Panc1 (cell line): ENCODE data around the gene KRT85. TPM values are rescaled to one million over a fixed set of nuclear protein-coding genes. Genes with fewer than 3 reads are reported as not detected.

Experiments
- ATAC-seq: fragments of 200-7000 bp; cut with Tn5 transposase; 2 replicates; pipeline ENCODE4 v1.9.1; 2020; ENCODE audit warnings: mild to moderate bottlenecking, moderate library complexity
- BruUV-seq: library from RNA; stranded (reverse); fragments of 400-500 nt; replicated peaks from 2 replicates; lab custom pipeline; 2021; lab: Mats Ljungman, UMichigan
- CTCF ChIA-PET: fragments of 300-600 bp; sonication (Branson Sonifier 250); formaldehyde crosslinking; loops from one replicate; lab custom pipeline; 2022; ENCODE audit warnings: antibody characterized with exemption; lab: Charles Lee
- POLR2A ChIA-PET: fragments of 300-600 bp; sonication (Branson Sonifier 250); formaldehyde crosslinking; loops from one replicate; lab custom pipeline; 2022; ENCODE audit warnings: antibody characterized with exemption; lab: Charles Lee
- DNase-seq: peaks from one replicate; pipeline ENCODE4 v3.0.0-alpha.2; 2010; ENCODE audit warnings: low read depth, low spot score
- H3K27ac ChIP-seq: 2 replicates; pipeline ENCODE4 v1.5.1; 2011; ENCODE audit warnings: mild to moderate bottlenecking, low read length, inconsistent platforms
- H3K27me3 ChIP-seq: fragments of 200-500 bp; sonication (Bioruptor generic); 2 replicates; pipeline ENCODE4 v1.6.0; 2014; ENCODE audit warnings: low read length, inconsistent platforms; ENCODE audit not compliant: control insufficient read depth, insufficient read depth
- H3K36me3 ChIP-seq: fragments of 200-500 bp; sonication (Bioruptor generic); 2 replicates; pipeline ENCODE4 v1.5.1; 2014; ENCODE audit warnings: inconsistent platforms, mild to moderate bottlenecking, low read length, moderate library complexity; ENCODE audit not compliant: control insufficient read depth, insufficient read depth
- H3K4me1 ChIP-seq: 2 replicates; pipeline ENCODE4 v1.5.1; 2011; ENCODE audit warnings: inconsistent platforms, mild to moderate bottlenecking, low read length, moderate library complexity; ENCODE audit not compliant: control insufficient read depth, insufficient read depth
- H3K4me3 ChIP-seq, 2 experiments: 2 replicates each; pipeline ENCODE4 v1.5.1; 2011 to 2012; ENCODE audit warnings: low read depth in 2 of 2, low read length in 2 of 2, mild to moderate bottlenecking in 2 of 2, inconsistent platforms in 1 of 2, moderate library complexity in 1 of 2
- H3K9me3 ChIP-seq: fragments of 200-500 bp; sonication (Bioruptor generic); 2 replicates; pipeline ENCODE4 v1.5.1; 2014; ENCODE audit warnings: low read depth, mild to moderate bottlenecking, inconsistent platforms, low read length, moderate library complexity; ENCODE audit not compliant: control insufficient read depth, insufficient read depth
- POLR2AphosphoS5 ChIP-seq: IDR thresholded peaks from 2 replicates; pipeline ENCODE4 v1.6.1; 2012; ENCODE audit warnings: mild to moderate bottlenecking, low read depth, low read length, moderate library complexity
- REST ChIP-seq, 2 experiments: IDR thresholded peaks; 2 replicates each; pipeline ENCODE4 v1.6.1; 2011 to 2012; ENCODE audit warnings: low read depth in 2 of 2, control low read depth in 1 of 2, low read length in 1 of 2, mild to moderate bottlenecking in 1 of 2, moderate library complexity in 1 of 2; ENCODE audit not compliant: insufficient read depth in 1 of 2
- SIN3A ChIP-seq: IDR thresholded peaks from 2 replicates; pipeline ENCODE4 v1.6.1; 2012; ENCODE audit warnings: low read depth, mild to moderate bottlenecking, low read length, moderate library complexity, borderline replicate concordance; ENCODE audit not compliant: insufficient read depth
- TCF7L2 ChIP-seq: IDR thresholded peaks from 2 replicates; pipeline ENCODE4 v1.6.1; 2011; ENCODE audit warnings: mild to moderate bottlenecking, low read depth, low read length, inconsistent platforms
- in situ Hi-C: cut with HindIII; loops from 2 replicates; pipeline ENCODE4 v1.10.0; 2016; ENCODE audit warnings: low sequenced_read_pairs, low pct_unique_long_range_greater_than_20kb
- intact Hi-C: fragments of 100-400 bp; cut with micrococcal nuclease; formaldehyde crosslinking; loops from one replicate; pipeline ENCODE4 v1.10.0; 2022; ENCODE audit not compliant: unreplicated experiment
- total RNA-seq: library from RNA; stranded (reverse); gene quantifications from one replicate; pipeline ENCODE4 v1.2.1, GENCODE V29; 2021; ENCODE audit not compliant: unreplicated experiment
- TF ChIP-seq, protein P1 (sequence below): fragments of 450-650 bp; IDR thresholded peaks from 2 replicates; pipeline ENCODE4 v1.5.1; 2017; ENCODE audit warnings: mild to moderate bottlenecking

The KRT85 gene
- total RNA-seq, 1 experiment from 2014 or later = not detected

DNA sequence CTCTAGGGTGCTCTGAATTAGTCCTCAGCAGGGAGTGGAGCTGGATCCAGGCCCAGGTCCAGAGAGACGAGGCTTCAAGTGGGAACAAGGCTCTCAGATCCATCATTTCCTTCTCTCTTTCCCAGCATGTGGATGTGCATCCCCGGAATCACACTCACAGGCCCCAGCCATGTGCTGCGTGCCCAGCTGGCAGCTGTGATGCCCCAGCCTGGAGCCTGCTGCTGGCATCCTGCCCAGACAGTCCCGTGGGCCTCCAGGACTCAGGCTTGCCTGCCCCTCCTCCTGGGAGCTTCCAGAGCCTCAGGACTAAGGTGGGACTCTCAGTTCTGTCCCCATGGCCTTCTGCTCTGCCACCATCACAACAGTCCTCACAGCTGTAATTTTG lies 24.3 kb upstream of the KRT85 start:
- ATAC-seq (no peak), DNase-seq (no peak)
- H3K4me1 ChIP-seq = no peaks in the 10 kb centered on the region
- no peak for TF ChIP-seq SIN3A
- TF ChIP-seq TCF7L2 = no peak
- no peak for TF ChIP-seq POLR2AphosphoS5
- no peak for TF ChIP-seq REST (IDR thresholded peaks at IDR 0.05; ENCODE audit: insufficient read depth in 1 of 2, low read depth in 2 of 2, low read length in 1 of 2)
- TF ChIP-seq, protein P1, sequence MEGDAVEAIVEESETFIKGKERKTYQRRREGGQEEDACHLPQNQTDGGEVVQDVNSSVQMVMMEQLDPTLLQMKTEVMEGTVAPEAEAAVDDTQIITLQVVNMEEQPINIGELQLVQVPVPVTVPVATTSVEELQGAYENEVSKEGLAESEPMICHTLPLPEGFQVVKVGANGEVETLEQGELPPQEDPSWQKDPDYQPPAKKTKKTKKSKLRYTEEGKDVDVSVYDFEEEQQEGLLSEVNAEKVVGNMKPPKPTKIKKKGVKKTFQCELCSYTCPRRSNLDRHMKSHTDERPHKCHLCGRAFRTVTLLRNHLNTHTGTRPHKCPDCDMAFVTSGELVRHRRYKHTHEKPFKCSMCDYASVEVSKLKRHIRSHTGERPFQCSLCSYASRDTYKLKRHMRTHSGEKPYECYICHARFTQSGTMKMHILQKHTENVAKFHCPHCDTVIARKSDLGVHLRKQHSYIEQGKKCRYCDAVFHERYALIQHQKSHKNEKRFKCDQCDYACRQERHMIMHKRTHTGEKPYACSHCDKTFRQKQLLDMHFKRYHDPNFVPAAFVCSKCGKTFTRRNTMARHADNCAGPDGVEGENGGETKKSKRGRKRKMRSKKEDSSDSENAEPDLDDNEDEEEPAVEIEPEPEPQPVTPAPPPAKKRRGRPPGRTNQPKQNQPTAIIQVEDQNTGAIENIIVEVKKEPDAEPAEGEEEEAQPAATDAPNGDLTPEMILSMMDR = no peak
- H3K9me3 ChIP-seq = no peaks in the 10 kb centered on the region
- H3K4me3 ChIP-seq = no peak overlapping the region
- intact Hi-C loops (loop anchor here (5.0 kb wide), 1 partner anchor 116 kb away; no protein-coding TSS in a partner anchor), in situ Hi-C loops (no loop called here)
- ChIA-PET POLR2A (no interaction called here), CTCF (interaction anchor here (0.5 to 1.4 kb wide), 2 partner anchors 56 to 194 kb away, joined by 3 read pairs; no protein-coding TSS in a partner anchor)
- no peaks in the 10 kb centered on the region for H3K36me3 ChIP-seq
- peaks cover 11% of the 10 kb centered on the region for H3K27me3 ChIP-seq
- no TSS peak for BruUV-seq
- H3K27ac ChIP-seq = no peak overlapping the region

DNA sequence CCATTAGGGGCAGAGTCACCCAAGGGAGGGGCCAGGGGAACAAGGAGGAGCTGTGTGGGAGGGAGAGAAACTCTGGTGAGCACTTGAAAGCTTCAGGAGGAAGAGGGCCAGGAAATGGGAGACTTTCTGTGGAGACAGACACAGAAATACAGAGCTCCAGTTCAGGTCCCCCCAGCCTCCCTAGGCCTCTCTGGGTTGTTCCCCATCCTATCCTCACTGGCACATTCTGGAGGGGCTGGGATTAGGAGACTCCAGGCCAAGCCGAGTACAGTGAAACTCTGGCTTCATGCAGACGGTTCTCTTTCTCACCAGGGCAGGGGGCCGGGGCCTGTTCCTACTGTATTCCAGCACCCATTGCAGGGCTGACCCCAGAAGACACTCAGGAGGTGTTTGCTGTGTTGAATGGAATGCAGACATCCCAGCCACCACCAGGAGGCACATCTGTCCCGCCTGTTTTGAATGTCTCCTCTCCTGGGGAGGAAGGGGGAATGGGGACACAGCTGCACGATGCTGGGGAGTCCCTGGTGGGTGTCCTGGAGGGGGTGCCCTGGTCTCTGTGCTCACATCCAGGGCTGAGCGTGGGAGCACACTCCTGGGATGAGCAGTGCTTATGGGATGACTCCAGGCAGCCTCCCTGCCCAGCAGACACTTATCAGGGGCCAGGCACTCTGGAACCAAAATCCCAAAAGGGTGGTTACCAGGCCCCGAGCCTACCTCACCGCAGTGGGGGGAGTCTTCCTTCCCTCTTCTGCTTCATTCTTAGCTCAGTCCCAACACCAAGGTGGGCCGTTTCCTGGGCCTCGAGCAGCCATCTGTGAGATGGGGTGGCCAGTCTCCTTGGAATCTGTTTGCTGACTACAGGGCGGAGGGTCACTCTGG lies 23.7 kb upstream of the KRT85 start:
- in situ Hi-C loops (no loop called here), intact Hi-C loops (loop anchor here (5.0 kb wide), 1 partner anchor 116 kb away; no protein-coding TSS in a partner anchor)
- no peaks in the 10 kb centered on the region for H3K9me3 ChIP-seq
- H3K4me1 ChIP-seq = no peaks in the 10 kb centered on the region
- TF ChIP-seq, protein P1 = peak; percentile 84
- TF ChIP-seq POLR2AphosphoS5 (no peak), SIN3A (no peak), REST (IDR thresholded peaks at IDR 0.05; ENCODE audit: insufficient read depth in 1 of 2, low read depth in 2 of 2, low read length in 1 of 2) (no peak), TCF7L2 (no peak)
- ATAC-seq (peak; percentile 80), DNase-seq (no peak)
- no peak overlapping the region for H3K27ac ChIP-seq
- POLR2A ChIA-PET = no interaction called here
- CTCF ChIA-PET = interaction anchor here (0.5 to 1.4 kb wide), 2 partner anchors 56 to 194 kb away, joined by 3 read pairs; no protein-coding TSS in a partner anchor
- H3K36me3 ChIP-seq = no peaks in the 10 kb centered on the region
- peaks cover 11% of the 10 kb centered on the region for H3K27me3 ChIP-seq
- no TSS peak for BruUV-seq
- no peak overlapping the region for H3K4me3 ChIP-seq
